ENCODE measurements around the gene COPG1. TPM values are rescaled to one million over a fixed set of nuclear protein-coding genes. Genes with fewer than 3 reads are reported as not detected.
A peak's percentile ranks its signal among the peaks of the same experiment; 100 is the strongest.

Gene COPG1
- total RNA-seq, 1 experiment from 2014 or later = 225 TPM

- ChIA-PET POLR2A (no interaction called here), CTCF (interaction anchor here (0.6 to 2.5 kb wide), 2 partner anchors 11 to 19 kb away, joined by 3 to 19 read pairs; no protein-coding TSS in a partner anchor)
- Histone ChIP-seq H3K27me3 (ENCODE audit: control insufficient read depth, insufficient read depth, low read length) (no peaks in the 10 kb centered on the region), H3K36me3 (ENCODE audit: control insufficient read depth, insufficient read depth, low read length) (no peaks in the 10 kb centered on the region), H3K4me3 (ENCODE audit: low read depth in 2 of 2, low read length in 2 of 2) (no peak overlapping the region), H3K27ac (ENCODE audit: low read length) (peak overlapping the region; percentile 93), H3K9me3 (ENCODE audit: control insufficient read depth, insufficient read depth, low read depth, low read length) (no peaks in the 10 kb centered on the region), H3K4me1 (ENCODE audit: control insufficient read depth, insufficient read depth, low read length) (peaks cover 63% of the 10 kb centered on the region)
- TF ChIP-seq TCF7L2 (IDR thresholded peaks at IDR 0.05; ENCODE audit: low read depth, low read length) (peak; percentile 49), CTCF (IDR thresholded peaks at IDR 0.05) (no peak), SIN3A (IDR thresholded peaks at IDR 0.05; ENCODE audit: borderline replicate concordance, insufficient read depth, low read depth, low read length) (no peak), REST (IDR thresholded peaks at IDR 0.05; ENCODE audit: insufficient read depth in 1 of 2, low read depth in 2 of 2, low read length in 1 of 2) (no peak), POLR2AphosphoS5 (IDR thresholded peaks at IDR 0.05; ENCODE audit: low read depth, low read length) (no peak)
- DNase-seq (ENCODE audit: low read depth, low spot score) (peak; percentile 76), ATAC-seq (peak; percentile 83)
- intact Hi-C loops (cut with micrococcal nuclease; ENCODE audit: unreplicated experiment) = loop anchor here (5.0 kb wide), 1 partner anchor 44 kb away; the partner anchor contains the start of gene CNBP
- in situ Hi-C loops (cut with HindIII; ENCODE audit: low pct_unique_long_range_greater_than_20kb, low sequenced_read_pairs) = no loop called here
- BruUV-seq (replicated peaks) = no TSS peak
These were observed 23.0 kb upstream of the COPG1 start for GRCh38 chr3:129226374-129226773.

- in situ Hi-C loops (cut with HindIII; ENCODE audit: low pct_unique_long_range_greater_than_20kb, low sequenced_read_pairs) (no loop called here), intact Hi-C loops (cut with micrococcal nuclease; ENCODE audit: unreplicated experiment) (loop anchor here (5.0 kb wide), 1 partner anchor 47 kb away; the partner anchor contains the start of gene CNBP)
- TF ChIP-seq POLR2AphosphoS5 (IDR thresholded peaks at IDR 0.05; ENCODE audit: low read depth, low read length) = no peak
- no peak for TF ChIP-seq REST (IDR thresholded peaks at IDR 0.05; ENCODE audit: insufficient read depth in 1 of 2, low read depth in 2 of 2, low read length in 1 of 2)
- TF ChIP-seq SIN3A (IDR thresholded peaks at IDR 0.05; ENCODE audit: borderline replicate concordance, insufficient read depth, low read depth, low read length) = no peak
- TF ChIP-seq CTCF (IDR thresholded peaks at IDR 0.05) = no peak
- TF ChIP-seq TCF7L2 (IDR thresholded peaks at IDR 0.05; ENCODE audit: low read depth, low read length) = no peak
- ChIA-PET CTCF (interaction anchor here (1.0 to 1.3 kb wide), 2 partner anchors 13 to 16 kb away, joined by 4 to 5 read pairs; no protein-coding TSS in a partner anchor), POLR2A (interaction anchor here (0.6 kb wide), 1 partner anchor 107 kb away, joined by 3 read pairs; the partner anchor contains the start of gene RAB43)
- DNase-seq (ENCODE audit: low read depth, low spot score) (no peak), ATAC-seq (peak; percentile 35)
- BruUV-seq (replicated peaks) = no TSS peak
- H3K9me3 ChIP-seq (ENCODE audit: control insufficient read depth, insufficient read depth, low read depth, low read length) = no peaks in the 10 kb centered on the region
- H3K4me1 ChIP-seq (ENCODE audit: control insufficient read depth, insufficient read depth, low read length) = peaks cover 70% of the 10 kb centered on the region
- no peak overlapping the region for H3K4me3 ChIP-seq (ENCODE audit: low read depth in 2 of 2, low read length in 2 of 2)
- peak overlapping the region; percentile 94 for H3K27ac ChIP-seq (ENCODE audit: low read length)
- no peaks in the 10 kb centered on the region for H3K27me3 ChIP-seq (ENCODE audit: control insufficient read depth, insufficient read depth, low read length)
- no peaks in the 10 kb centered on the region for H3K36me3 ChIP-seq (ENCODE audit: control insufficient read depth, insufficient read depth, low read length)
These were observed 20.4 kb upstream of the COPG1 start for GRCh38 chr3:129228891-129229585.

All from Panc1 (cell line).